Middle frontal gyrus (tissue), 1 donor: ENCODE data around the gene FBXW7.

Source experiments
- DNase-seq: peaks from one replicate; pipeline ENCODE4 v3.0.0-alpha.2; 2015; ENCODE audit warnings: low spot score; ENCODE audit errors: extremely low spot score

The FBXW7 gene

GRCh38 chr4:152431291-152431690 is 104.6 kb downstream of the FBXW7 start:
- no peak for DNase-seq

- DNase-seq: no peak
Observed at GRCh38 chr4:152430507-152430906, 105.4 kb downstream of the FBXW7 start.

GRCh38 chr4:152427981-152428380 is 107.9 kb downstream of the FBXW7 start:
- DNase-seq: no peak

- DNase-seq: no peak
Observed at GRCh38 chr4:152424977-152425376, 110.9 kb downstream of the FBXW7 start.

- no peak for DNase-seq
Observed at GRCh38 chr4:152424396-152424795, 111.5 kb downstream of the FBXW7 start.

GRCh38 chr4:152422817-152423320 is 113.0 kb downstream of the FBXW7 start:
- no peak for DNase-seq

GRCh38 chr4:152421576-152421975 is 114.3 kb downstream of the FBXW7 start:
- no peak for DNase-seq

- no peak for DNase-seq
Observed at GRCh38 chr4:152419809-152420208, 116.1 kb downstream of the FBXW7 start.

GRCh38 chr4:152417673-152418072 is 118.2 kb downstream of the FBXW7 start:
- no peak for DNase-seq

- no peak for DNase-seq
Observed at GRCh38 chr4:152415980-152416379, 119.9 kb downstream of the FBXW7 start.

- no peak for DNase-seq
Observed at GRCh38 chr4:152408514-152409327, 127.2 kb downstream of the FBXW7 start.

GRCh38 chr4:152401424-152401823 is 134.5 kb downstream of the FBXW7 start:
- no peak for DNase-seq

- DNase-seq: no peak
Observed at GRCh38 chr4:152399246-152399645, 136.6 kb downstream of the FBXW7 start.

- DNase-seq: no peak
Observed at GRCh38 chr4:152398060-152398459, 137.8 kb downstream of the FBXW7 start.

- no peak for DNase-seq
Observed at GRCh38 chr4:152394791-152395190, 141.1 kb downstream of the FBXW7 start.

- DNase-seq: no peak
Observed at GRCh38 chr4:152392079-152392478, 143.8 kb downstream of the FBXW7 start.

GRCh38 chr4:152390216-152390615 is 145.7 kb downstream of the FBXW7 start:
- DNase-seq: no peak

GRCh38 chr4:152389359-152389758 is 146.5 kb downstream of the FBXW7 start:
- DNase-seq: no peak

- no peak for DNase-seq
Observed at GRCh38 chr4:152385551-152385950, 150.3 kb downstream of the FBXW7 start.

- DNase-seq: no peak
Observed at GRCh38 chr4:152382057-152382785, 153.7 kb downstream of the FBXW7 start.

GRCh38 chr4:152380919-152381318 is 155.0 kb downstream of the FBXW7 start:
- DNase-seq: no peak

GRCh38 chr4:152380185-152380584 is 155.7 kb downstream of the FBXW7 start:
- DNase-seq: no peak
